ENCODE results near the gene ACCS. TPM values are rescaled to one million over a fixed set of nuclear protein-coding genes. Genes with fewer than 3 reads are reported as not detected.

ACCS gene
- total and polyA plus RNA-seq, 2 of the 4 experiments (the other 2 are of a cell fraction), result 1.8 to 7.3 TPM

DNA sequence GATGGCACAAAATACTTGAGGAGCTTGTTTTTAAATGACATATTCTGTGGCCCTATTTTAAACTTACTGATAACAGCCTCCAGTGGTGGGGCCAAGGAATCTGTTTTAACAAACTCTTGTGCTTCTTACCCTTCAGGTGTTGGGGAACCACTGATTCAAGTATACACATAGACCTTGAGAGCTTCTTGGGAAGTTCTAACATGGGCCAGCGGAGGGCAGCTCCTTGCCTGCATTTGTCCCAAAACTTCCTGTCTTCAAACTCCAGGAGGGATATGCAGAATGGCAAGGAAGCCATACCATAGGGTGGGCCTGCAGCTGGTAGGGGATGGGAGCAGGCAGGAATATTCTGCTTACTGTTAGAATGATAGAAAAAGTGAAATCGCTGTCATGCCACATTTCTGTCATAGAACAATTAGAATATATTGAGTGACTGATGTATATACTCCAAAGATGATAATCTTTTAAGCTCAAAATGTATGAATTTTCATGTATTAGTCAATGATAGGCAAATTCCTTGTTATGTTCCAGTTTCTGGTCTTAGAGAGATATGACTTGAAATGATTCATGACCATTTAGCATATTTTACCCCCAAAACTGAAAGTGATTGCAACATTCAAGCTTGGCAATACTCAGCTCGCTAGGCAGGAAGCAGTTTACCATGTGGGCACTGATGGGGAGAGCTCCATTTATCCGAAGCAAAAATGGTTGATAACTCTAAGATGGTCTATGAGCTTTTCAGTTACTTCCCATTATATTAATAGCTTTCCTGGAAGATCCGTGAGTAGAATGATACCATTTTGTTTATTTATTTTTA is 38.6 kb downstream of the ACCS start:
- no peak overlapping the region for H3K27ac ChIP-seq (ENCODE audit: insufficient read depth, low read length)
- TF ChIP-seq RCOR1 (IDR thresholded peaks at IDR 0.05; ENCODE audit: insufficient replicate concordance, low read length), result no peak
- TF ChIP-seq CEBPB (IDR thresholded peaks at IDR 0.05; ENCODE audit: low read depth, low read length), result peak; percentile 40; the same call in 1 of the 2 replicates

More for the DNA sequence above, 38.6 kb downstream of the ACCS start:
- Histone ChIP-seq H2BK120ac (ENCODE audit: low read depth, low read length) (no peak overlapping the region), H3K23ac (ENCODE audit: low read depth, low read length) (no peak overlapping the region), H2AK9ac (replicated peaks; ENCODE audit: low read depth, low read length, poor library complexity) (no peak overlapping the region), H3K27me3 (ENCODE audit: control insufficient read depth, insufficient read depth, low read length) (no peaks in the 10 kb centered on the region), H2BK20ac (ENCODE audit: low read depth, low read length) (no peak overlapping the region), H3K9me1 (ENCODE audit: insufficient read depth, low read length) (peaks cover 9% of the 10 kb centered on the region; the same call in 1 of the 2 replicates), H3K4me1 (ENCODE audit: control insufficient read depth, insufficient read depth, low read length) (no peaks in the 10 kb centered on the region), H3K9ac (ENCODE audit: low read depth, low read length) (no peak overlapping the region), H3K14ac (replicated peaks; ENCODE audit: low read depth, low read length) (no peak overlapping the region), H2AK5ac (ENCODE audit: low read depth, low read length) (no peak overlapping the region), H2BK5ac (ENCODE audit: low read depth, low read length, poor library complexity, severe bottlenecking) (no peak overlapping the region), H2AFZ (replicated peaks; ENCODE audit: low read length, poor library complexity) (no peak overlapping the region), H4K20me1 (ENCODE audit: insufficient read depth, low read length) (peaks cover 31% of the 10 kb centered on the region), H3K79me1 (ENCODE audit: low read depth in 1 of 2, low read length in 2 of 2) (peaks cover 27 to 45% of the 10 kb centered on the region in 2 experiments; a peak in 3 of 4 replicates), H4K91ac (ENCODE audit: insufficient read depth, low read depth, low read length) (no peak overlapping the region), H3K4ac (ENCODE audit: low read depth, low read length) (no peak overlapping the region), H4K5ac (ENCODE audit: low read depth, low read length) (no peak overlapping the region), H2BK15ac (ENCODE audit: low read depth, low read length) (no peak overlapping the region), H3K4me3 (ENCODE audit: insufficient read depth, low read depth, low read length) (no peak overlapping the region), H3K56ac (ENCODE audit: extremely low read depth, insufficient read depth, low read length) (no peak overlapping the region), H3K9me3 (ENCODE audit: control insufficient read depth, insufficient read depth, low read length) (no peaks in the 10 kb centered on the region), H3K4me2 (ENCODE audit: low read depth, low read length) (no peak overlapping the region), H4K8ac (ENCODE audit: low read depth in 2 of 2, low read length in 2 of 2) (no peak overlapping the region), H3K18ac (ENCODE audit: low read depth, low read length) (no peak overlapping the region), H3K36me3 (ENCODE audit: control insufficient read depth, insufficient read depth, low read length) (peaks cover 14% of the 10 kb centered on the region)
- intact Hi-C loops (cut with micrococcal nuclease) (no loop called here), dilution Hi-C loops (cut with HindIII; ENCODE audit: low sequenced_read_pairs, unreplicated experiment) (no loop called here), in situ Hi-C loops (cut with MboI; ENCODE audit: low sequenced_read_pairs) (loop anchor here (25.0 kb wide), 1 partner anchor 808 kb away; no protein-coding TSS in a partner anchor)
- BruUV-seq (replicated peaks), result no TSS peak
- ATAC-seq (ENCODE audit: low read depth) (no peak), DNase-seq (no peak)
- WGBS, 2 experiments (ENCODE audit: extremely low coverage in 2 of 2, insufficient read length in 1 of 2), result no CpG with 5 or more reads among the region's 5 CpGs
- CTCF ChIA-PET, result interaction anchor here (0.7 to 4.5 kb wide), 3 partner anchors 10 to 185 kb away, joined by 3 to 29 read pairs (median 4); partner anchors contain the start of gene EXT2
- POLR2A ChIA-PET (ENCODE audit: unreplicated experiment), result interaction anchor here (0.5 kb wide), 1 partner anchor 12 kb away, joined by 4 read pairs; no protein-coding TSS in a partner anchor

Measured in IMR-90 (cell line).